GM12873 (cell line): ENCODE results near the gene RFWD3.

Source experiments
- TF ChIP-seq, protein P1 (sequence below): IDR thresholded peaks from 2 replicates; pipeline ENCODE4 v1.5.1; 2012; ENCODE audit warnings: low read depth, mild to moderate bottlenecking, moderate library complexity, low read length, control low read depth; ENCODE audit not compliant: insufficient read depth; ENCODE audit errors: missing control alignments

RFWD3 gene

GRCh38 chr16:74626741-74627416 is 39.8 kb downstream of the RFWD3 start:
- TF ChIP-seq, protein P1, sequence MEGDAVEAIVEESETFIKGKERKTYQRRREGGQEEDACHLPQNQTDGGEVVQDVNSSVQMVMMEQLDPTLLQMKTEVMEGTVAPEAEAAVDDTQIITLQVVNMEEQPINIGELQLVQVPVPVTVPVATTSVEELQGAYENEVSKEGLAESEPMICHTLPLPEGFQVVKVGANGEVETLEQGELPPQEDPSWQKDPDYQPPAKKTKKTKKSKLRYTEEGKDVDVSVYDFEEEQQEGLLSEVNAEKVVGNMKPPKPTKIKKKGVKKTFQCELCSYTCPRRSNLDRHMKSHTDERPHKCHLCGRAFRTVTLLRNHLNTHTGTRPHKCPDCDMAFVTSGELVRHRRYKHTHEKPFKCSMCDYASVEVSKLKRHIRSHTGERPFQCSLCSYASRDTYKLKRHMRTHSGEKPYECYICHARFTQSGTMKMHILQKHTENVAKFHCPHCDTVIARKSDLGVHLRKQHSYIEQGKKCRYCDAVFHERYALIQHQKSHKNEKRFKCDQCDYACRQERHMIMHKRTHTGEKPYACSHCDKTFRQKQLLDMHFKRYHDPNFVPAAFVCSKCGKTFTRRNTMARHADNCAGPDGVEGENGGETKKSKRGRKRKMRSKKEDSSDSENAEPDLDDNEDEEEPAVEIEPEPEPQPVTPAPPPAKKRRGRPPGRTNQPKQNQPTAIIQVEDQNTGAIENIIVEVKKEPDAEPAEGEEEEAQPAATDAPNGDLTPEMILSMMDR = no peak

DNA sequence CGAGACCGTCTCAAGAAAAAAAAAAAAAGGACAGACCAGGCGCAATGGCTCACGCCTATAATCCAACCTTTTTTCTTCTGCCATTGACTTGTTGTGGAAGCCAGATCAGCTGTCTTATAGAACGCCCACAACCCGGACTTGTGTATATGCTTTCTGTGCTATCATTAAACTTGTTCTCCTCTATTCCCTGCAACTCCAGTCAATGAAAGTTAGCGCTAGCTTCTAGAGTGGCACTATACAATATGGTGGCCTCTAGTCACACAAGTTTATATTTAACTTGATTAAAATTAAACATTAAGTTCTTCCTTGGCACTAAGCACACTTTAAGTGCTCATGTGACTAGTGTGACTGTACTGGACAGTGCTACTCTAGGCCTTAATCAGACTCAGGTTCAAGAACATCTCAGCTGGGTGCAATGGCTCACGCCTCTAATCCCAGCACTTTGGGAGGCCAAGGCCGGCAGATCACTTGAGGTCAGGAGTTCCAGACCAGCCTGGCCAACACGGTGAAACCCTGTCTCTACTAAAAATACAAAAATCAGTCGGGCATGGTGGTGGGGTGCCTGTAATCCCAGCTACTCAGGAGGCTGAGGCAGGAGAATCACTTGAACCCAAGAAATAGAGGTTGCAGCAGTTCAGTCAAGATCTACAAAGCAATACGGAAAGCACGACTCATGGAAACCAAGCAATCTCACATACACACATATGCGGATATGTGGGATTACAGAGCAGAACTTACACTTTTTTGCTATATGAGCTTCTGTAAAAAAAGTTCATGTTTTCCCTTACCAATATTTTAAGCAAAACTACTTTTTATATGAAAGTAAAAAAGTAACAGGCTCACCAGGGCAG is 41.0 kb downstream of the RFWD3 start:
- TF ChIP-seq, protein P1 = no peak

DNA sequence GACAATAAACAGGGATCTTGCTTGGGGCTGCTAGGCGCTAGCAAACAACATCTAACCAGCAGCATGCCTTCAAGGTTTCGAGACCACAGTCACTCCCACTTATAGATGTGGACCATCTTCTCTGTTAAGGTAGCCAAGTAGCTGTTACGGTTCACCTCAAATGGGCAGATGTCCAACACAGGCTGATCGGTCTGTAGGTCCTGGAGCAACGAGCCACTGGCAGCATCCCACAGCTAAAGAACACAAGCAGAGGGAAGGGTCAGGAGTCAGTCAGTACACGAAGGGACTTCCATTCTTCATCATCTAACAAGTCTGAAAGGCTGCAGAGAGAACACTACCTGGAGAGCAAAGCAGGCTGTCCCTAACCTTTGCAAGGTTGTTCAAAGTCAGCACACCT is 42.8 kb downstream of the RFWD3 start:
- TF ChIP-seq, protein P1 = no peak

- TF ChIP-seq, protein P1 = peak; percentile 66
These were observed 43.4 kb downstream of the RFWD3 start for GRCh38 chr16:74623214-74623838.

GRCh38 chr16:74622005-74622404 is 44.7 kb downstream of the RFWD3 start:
- TF ChIP-seq, protein P1 = no peak

DNA sequence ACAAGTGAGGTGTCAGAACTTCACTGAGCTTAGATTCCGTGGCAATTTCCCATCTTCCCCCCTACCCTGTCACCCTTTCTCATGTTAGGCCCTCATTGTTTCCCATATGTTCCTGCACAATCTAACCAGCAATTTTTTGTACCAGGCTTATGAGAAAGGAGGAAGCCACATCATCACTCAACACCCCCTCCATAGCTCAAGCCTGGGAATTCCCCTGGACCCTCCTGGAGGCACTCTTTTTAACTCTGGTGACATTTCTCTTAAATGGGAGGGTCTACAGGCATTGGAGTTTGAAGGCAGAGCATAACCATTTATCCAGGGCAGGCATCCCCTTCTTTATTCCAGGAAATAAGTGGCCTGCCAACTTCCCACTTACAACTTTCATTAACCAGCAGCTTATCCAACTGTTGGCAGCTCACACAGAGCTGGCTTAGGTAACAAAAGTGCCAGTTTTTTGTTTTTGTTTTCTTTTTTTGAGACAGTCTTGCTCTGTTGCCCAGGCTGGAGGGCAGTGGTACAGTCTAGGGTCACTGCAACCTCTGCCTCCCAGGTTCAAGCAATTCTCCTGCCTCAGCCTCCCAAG is 49.4 kb downstream of the RFWD3 start:
- TF ChIP-seq, protein P1 = no peak

DNA sequence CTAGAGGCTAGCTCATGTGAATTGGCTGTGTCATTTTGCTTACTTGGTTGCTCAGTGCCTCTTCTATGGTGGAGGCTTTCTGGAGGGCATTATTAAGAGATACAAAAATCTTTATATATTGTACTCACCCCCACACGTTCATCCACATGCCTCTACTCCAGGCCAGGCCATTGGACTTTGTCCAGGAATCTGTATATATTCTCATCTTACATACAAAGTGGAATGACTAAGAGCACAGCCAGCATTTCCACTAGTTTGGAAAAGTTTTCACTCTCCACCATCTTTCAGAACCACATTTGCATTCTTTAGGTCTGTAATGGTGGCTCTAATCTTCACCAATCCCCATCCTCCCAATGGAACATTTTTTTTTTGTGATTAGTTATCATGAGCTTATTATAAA is 55.0 kb downstream of the RFWD3 start:
- TF ChIP-seq, protein P1 = no peak
